AG10803 (cell line): ENCODE results near the gene MEGF9.

Experiments used
- DNase-seq: peaks from one replicate; pipeline ENCODE4 v3.0.0; 2010; ENCODE audit warnings: low read depth
- H3K4me3 ChIP-seq: 2 replicates; pipeline ENCODE4 v1.5.1; 2011; ENCODE audit warnings: mild to moderate bottlenecking, low read length, control low read depth
- CTCF ChIP-seq: conservative IDR thresholded peaks from 2 replicates; pipeline ENCODE4 v1.5.1; 2011; ENCODE audit warnings: mild to moderate bottlenecking, low read length, control low read depth, inconsistent platforms

Gene MEGF9

GRCh38 chr9:120713257-120714087 is 798 bp downstream of the MEGF9 start:
- peak overlapping the region; percentile 69 for H3K4me3 ChIP-seq
- peak; percentile 35 for TF ChIP-seq CTCF
- no peak for DNase-seq

GRCh38 chr9:120712539-120713031 is 1.7 kb downstream of the MEGF9 start:
- no peak for DNase-seq
- TF ChIP-seq CTCF = no peak
- H3K4me3 ChIP-seq = peak overlapping the region; percentile 69

GRCh38 chr9:120711841-120712538 is 2.3 kb downstream of the MEGF9 start:
- no peak for TF ChIP-seq CTCF
- H3K4me3 ChIP-seq = peak overlapping the region; percentile 69
- no peak for DNase-seq

- H3K4me3 ChIP-seq = no peak overlapping the region
- DNase-seq = no peak
- TF ChIP-seq CTCF = peak; percentile 27
These were observed 2.9 kb downstream of the MEGF9 start for GRCh38 chr9:120711354-120711753.

GRCh38 chr9:120710110-120710981 is 3.9 kb downstream of the MEGF9 start:
- TF ChIP-seq CTCF = no peak
- DNase-seq = peak; percentile 74
- peak overlapping the region; percentile 53 for H3K4me3 ChIP-seq

GRCh38 chr9:120708526-120709224 is 5.6 kb downstream of the MEGF9 start:
- TF ChIP-seq CTCF = no peak
- no peak overlapping the region for H3K4me3 ChIP-seq
- peak; percentile 85 for DNase-seq
